Measurements from ENCODE around the gene ZFYVE27.

GRCh38 chr10:97744405-97745035 lies 7.6 kb downstream of the ZFYVE27 start:
- TF ChIP-seq CTCF (IDR thresholded peaks at IDR 0.05) (no peak), POLR2A (IDR thresholded peaks at IDR 0.05) (no peak)

All from Peyer's patch (tissue), 4 donors.